A549 (cell line): ENCODE measurements around the gene EP400.

ENCODE experiments used
- CTCF ChIP-seq: fragments of >200 bp; sonication (Bioruptor Twin); formaldehyde crosslinking; IDR thresholded peaks from 3 replicates; pipeline ENCODE4 v1.5.1; 2016
- POLR2A ChIP-seq: IDR thresholded peaks from 2 replicates; pipeline ENCODE4 v1.6.1; 2012; ENCODE audit warnings: mild to moderate bottlenecking, low read length
- RAD21 ChIP-seq, 2 experiments: fragments of >200 bp in 1 of 2; sonication (Bioruptor Twin) in 1 of 2; formaldehyde crosslinking in 1 of 2; IDR thresholded peaks in 1 of 2; conservative IDR thresholded peaks in 1 of 2; 2 replicates in 1 of 2; 3 replicates in 1 of 2; pipeline ENCODE4 v1.6.1; 2012 to 2018; ENCODE audit warnings: inconsistent platforms in 1 of 2

DNA sequence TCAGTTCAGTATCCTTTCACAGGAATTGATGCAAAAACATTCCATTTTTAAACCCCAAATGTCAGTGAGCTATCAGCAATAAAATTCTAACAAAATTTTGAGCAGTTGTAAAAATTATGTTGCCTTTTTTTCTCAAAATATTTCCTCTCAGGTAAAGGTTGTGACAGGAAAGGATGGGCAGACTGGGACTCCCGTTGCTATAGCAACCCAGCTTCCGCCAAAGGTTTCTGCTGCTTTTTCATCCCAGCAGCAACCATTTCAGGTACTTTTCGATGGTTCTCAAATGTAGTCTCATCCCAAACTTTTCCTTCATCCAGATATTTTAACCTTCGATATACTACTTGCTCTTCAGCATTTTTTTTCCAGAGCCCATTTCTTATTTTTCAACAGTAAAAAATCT, 13.6 kb downstream of the EP400 start:
- TF ChIP-seq CTCF (no peak), RAD21 (conservative IDR thresholded peaks at IDR 0.05 in 1 of 2, IDR thresholded peaks at IDR 0.05 in 1 of 2) (no peak), POLR2A (no peak)
